ENCODE measurements around the gene PSG3. TPM values are rescaled to one million over a fixed set of nuclear protein-coding genes. Genes with fewer than 3 reads are reported as not detected.
"Not testable (repeated sequence)": the region's sequence is repeated elsewhere in the genome, so short reads cannot be mapped to it uniquely, and the experiment has no call there.

Gene PSG3
- not detected in 2 replicates for total RNA-seq (2014; rRNA removed; shearing (Covaris generic))

GRCh38 chr19:42740381-42740780 is at the start of gene PSG3:
Gene PSG3, minus strand, starts transcription at chr19:42740481. Its CDS starts 97 bp downstream, at chr19:42740384.
- not testable (repeated sequence) for DNase-seq (ENCODE audit: low spot score)

- not testable (repeated sequence) for DNase-seq (ENCODE audit: low spot score)
Measured at GRCh38 chr19:42788766-42789165, 48.5 kb upstream of the PSG3 start.

- not testable (repeated sequence) for DNase-seq (ENCODE audit: low spot score)
Measured at GRCh38 chr19:42787766-42788165, 47.5 kb upstream of the PSG3 start.

- DNase-seq (ENCODE audit: low spot score), result peak; percentile 93
Measured at GRCh38 chr19:42776750-42777612, 36.7 kb upstream of the PSG3 start.

- DNase-seq (ENCODE audit: low spot score), result not testable (repeated sequence)
Measured at GRCh38 chr19:42774510-42775158, 34.4 kb upstream of the PSG3 start.

GRCh38 chr19:42767319-42767718 is 27.0 kb upstream of the PSG3 start:
- not testable (repeated sequence) for DNase-seq (ENCODE audit: low spot score)

GRCh38 chr19:42766871-42767270 is 26.6 kb upstream of the PSG3 start:
- DNase-seq (ENCODE audit: low spot score), result not testable (repeated sequence)

- no peak for DNase-seq (ENCODE audit: low spot score)
Measured at GRCh38 chr19:42764836-42765235, 24.6 kb upstream of the PSG3 start.

- DNase-seq (ENCODE audit: low spot score), result no peak
Measured at GRCh38 chr19:42762789-42763188, 22.5 kb upstream of the PSG3 start.

- DNase-seq (ENCODE audit: low spot score), result not testable (repeated sequence)
Measured at GRCh38 chr19:42761924-42762295, 21.6 kb upstream of the PSG3 start.

- not testable (repeated sequence) for DNase-seq (ENCODE audit: low spot score)
Measured at GRCh38 chr19:42760954-42761923, 21.0 kb upstream of the PSG3 start.

GRCh38 chr19:42758667-42759066 is 18.4 kb upstream of the PSG3 start:
- DNase-seq (ENCODE audit: low spot score), result peak; percentile 61

GRCh38 chr19:42752246-42752645 is 12.0 kb upstream of the PSG3 start:
- not testable (repeated sequence) for DNase-seq (ENCODE audit: low spot score)

GRCh38 chr19:42741726-42742607 is 1.7 kb upstream of the PSG3 start:
- DNase-seq (ENCODE audit: low spot score), result peak; percentile 45

GRCh38 chr19:42737581-42738011 is 2.7 kb downstream of the PSG3 start:
- DNase-seq (ENCODE audit: low spot score), result not testable (repeated sequence)

- DNase-seq (ENCODE audit: low spot score), result not testable (repeated sequence)
Measured at GRCh38 chr19:42728341-42728740, 11.9 kb downstream of the PSG3 start.

- not testable (repeated sequence) for DNase-seq (ENCODE audit: low spot score)
Measured at GRCh38 chr19:42714000-42714399, 26.3 kb downstream of the PSG3 start.

- not testable (repeated sequence) for DNase-seq (ENCODE audit: low spot score)
Measured at GRCh38 chr19:42712753-42713152, 27.5 kb downstream of the PSG3 start.

- not testable (repeated sequence) for DNase-seq (ENCODE audit: low spot score)
Measured at GRCh38 chr19:42710986-42711385, 29.3 kb downstream of the PSG3 start.

- no peak for DNase-seq (ENCODE audit: low spot score)
Measured at GRCh38 chr19:42697884-42698283, 42.4 kb downstream of the PSG3 start.

Data from HT-29 (cell line).